GM21528 (cell line): ENCODE results near the gene CYP26B1.

ENCODE experiments used
- ATAC-seq: cut with Tn5 transposase; IDR thresholded peaks from one replicate; pipeline ENCODE4 v1.9.1; 2021; ENCODE audit warnings: mild to moderate bottlenecking, moderate library complexity; ENCODE audit not compliant: unreplicated experiment, low FRiP score

The CYP26B1 gene

DNA sequence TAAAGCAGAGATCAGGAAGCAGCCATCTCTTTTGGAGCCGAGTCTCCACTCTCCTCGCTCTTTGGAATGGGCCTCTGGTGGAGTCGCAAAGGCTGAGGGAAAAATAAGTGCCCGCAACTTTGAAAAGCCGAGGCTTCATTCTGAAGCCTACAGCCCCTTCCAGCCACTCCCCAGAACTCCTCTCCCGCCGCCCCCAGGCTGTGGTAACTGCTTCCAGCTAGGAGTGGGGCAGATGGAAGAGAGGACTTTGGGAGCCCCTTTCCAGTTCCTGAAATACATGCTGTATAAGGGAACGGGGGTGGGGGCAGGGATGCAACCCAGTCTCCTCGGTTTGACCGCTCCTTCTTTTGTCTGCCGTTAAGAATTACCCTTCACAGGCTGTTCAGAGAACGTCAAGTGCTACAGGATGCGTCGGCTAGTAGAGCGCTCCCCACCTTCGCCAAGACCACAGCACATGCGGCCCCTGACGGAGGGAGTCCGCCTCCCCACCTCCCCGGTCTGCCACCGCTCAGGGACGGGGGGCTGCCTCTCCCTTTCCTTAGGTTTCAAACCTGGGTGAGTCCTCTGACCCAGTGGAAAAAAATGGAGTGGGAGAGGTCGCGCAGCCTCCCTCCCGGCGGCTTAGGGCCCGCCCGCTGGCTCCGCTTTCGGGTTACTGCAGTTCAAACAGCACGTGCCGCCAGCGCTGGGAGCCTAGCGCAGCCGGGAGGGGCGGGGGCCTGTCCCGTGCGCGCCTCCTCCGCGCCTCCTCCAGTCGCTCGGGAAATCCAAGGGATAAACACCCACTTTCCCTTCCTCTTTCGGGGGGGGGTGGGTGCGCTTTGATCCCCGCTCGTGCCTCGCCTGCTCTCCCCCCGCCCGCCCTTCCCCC, 4.9 kb downstream of the CYP26B1 start:
- ATAC-seq, result no peak

DNA sequence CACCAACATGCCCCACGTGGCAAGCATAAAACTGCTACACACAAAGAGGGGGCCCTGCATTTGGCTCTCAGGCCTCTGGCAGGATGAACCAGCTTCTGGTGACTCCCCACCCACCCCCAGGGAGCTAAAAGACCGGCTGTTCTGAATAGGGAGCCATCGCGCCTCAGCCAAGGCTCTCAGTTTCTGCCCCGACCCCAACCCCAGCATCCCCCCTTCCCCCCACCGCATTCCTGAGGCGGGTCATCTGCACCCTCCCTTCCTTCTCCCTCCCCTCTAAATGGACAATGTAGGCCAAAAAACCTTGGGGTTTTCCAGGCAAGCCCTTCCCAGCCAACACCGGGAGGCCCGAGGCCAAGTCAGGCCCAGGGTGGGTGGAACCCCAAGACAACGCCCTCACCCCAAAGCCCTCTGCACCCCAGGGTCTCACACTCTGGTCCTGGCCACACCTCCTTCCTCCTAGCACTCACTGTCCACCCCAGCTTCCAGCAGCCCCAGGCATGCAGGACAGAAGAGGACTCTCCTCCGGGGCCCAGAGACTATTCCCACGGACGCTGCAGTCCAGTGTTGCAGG, 5.7 kb downstream of the CYP26B1 start:
- no peak for ATAC-seq

DNA sequence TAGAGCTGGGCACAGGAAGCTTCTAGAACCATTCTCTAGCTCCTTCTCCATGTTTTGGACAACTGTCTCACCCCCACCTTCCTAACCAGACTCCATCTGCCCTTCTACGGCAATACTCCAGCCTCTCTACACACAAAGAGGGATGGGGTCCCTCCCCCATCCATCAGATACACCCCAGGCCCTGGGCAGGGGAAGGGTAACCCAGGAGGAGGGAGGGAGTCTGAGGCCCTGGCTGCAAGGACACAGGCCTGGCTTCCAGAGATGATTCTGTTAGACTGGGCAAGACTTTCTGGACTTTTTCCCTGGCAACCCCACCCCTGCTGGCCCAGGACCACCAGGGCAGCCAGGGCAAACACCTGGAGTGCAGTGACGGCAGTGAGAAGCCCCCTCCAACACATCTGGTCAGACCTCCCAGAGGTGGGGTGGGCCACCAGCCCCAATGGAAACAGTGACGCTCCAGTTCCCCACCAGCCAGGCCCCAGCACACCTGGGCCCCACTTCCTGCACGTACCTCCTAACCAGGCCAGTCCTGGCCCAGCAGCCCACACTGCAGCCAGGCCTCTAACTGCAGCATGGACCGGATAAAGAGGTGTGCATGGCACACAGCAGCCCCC, 6.5 kb downstream of the CYP26B1 start:
- no peak for ATAC-seq

DNA sequence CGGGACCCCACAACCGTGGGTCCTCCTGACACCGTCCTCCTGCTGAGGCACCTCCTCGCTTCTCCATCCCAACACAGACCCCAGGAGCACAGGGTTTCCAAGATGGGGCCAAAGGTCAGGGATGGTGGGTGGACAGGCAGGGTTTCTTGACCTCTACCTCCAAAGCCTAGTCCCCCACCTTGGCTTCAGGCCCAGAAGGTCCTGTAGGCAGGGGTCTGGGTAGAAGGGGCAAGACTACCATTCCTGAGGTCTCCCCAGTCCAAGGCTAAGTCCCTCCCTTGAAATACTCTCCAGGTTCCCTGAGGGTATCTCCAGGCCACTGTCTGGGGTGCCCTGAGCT, 7.1 kb downstream of the CYP26B1 start:
- no peak for ATAC-seq

DNA sequence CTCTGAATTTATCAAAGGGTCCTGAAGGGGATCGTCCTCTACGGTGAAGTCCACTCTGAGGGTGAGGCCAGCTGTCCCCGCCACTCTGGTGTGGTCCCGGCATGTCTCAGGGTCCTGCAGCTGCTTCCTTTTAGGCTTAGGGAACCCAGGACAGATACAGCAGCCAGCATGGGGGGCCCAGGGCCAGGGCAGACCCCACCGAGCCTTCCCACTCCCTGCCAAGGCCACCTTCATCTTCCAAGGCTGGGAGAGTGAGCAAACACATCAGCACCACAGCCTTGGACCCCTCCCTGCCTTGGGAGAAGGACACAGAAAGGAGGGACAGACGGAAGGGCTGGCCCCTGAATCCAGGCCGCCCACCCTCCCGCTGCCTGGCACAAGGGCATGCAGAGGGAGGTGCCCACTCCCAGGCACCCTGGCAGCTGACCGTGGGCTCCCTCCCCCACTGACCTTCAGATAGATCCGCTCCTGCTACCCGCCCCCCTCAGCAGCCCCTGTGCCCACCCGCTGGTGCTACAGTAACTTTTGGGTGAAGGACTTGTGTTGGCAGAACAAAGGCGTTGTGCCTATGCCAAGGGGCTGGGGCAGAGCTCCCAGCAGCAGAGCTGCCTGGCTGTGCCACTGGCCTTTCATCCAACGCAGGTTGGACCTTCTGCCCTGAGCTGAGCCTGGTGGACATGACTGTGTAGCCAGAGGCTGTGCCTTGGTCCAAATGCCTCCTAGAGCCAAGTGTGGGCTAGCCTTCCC, 7.6 kb downstream of the CYP26B1 start:
- no peak for ATAC-seq

DNA sequence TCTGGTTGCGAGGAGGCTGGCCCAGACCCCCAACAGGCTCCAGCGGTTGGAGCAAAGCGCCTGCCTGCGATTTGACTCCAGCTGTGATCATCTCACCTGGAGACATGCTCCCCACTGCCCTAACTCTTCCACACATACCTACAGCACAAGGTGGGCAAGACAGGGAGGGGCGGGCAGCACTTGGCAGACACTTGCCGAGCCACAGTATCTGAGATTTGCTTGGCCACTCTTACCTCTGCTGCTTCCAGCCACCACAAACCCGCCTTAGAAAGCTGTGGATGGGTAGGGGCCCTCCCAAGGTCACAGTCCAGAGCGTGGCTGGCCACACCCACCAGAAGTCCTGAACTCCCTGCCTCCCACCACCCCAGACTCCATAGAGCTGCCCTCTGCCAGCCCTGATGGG, 8.2 kb downstream of the CYP26B1 start:
- no peak for ATAC-seq

DNA sequence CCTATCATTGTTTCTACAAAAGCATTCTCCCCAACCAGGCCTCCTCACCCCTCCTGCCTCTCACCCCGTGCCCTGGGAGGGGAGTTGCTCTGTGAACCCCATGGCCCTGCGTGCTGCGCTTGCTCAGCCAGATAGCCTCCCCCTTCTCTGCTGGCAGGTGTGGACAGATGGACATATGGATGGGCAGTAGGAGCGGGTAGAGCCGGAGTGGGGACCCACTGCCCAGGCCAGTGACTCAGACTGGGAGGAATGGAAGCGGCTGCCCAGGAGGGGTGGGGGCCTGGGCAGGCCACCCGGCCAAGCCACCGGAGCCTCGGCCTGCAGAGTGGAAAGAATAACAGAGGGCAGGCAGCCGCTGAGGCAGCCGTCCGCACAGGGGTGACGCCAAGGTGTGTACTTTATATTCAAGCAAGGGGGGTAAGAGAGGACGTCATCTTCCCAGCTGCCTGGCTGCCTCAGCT, 8.7 kb downstream of the CYP26B1 start:
- ATAC-seq, result no peak

DNA sequence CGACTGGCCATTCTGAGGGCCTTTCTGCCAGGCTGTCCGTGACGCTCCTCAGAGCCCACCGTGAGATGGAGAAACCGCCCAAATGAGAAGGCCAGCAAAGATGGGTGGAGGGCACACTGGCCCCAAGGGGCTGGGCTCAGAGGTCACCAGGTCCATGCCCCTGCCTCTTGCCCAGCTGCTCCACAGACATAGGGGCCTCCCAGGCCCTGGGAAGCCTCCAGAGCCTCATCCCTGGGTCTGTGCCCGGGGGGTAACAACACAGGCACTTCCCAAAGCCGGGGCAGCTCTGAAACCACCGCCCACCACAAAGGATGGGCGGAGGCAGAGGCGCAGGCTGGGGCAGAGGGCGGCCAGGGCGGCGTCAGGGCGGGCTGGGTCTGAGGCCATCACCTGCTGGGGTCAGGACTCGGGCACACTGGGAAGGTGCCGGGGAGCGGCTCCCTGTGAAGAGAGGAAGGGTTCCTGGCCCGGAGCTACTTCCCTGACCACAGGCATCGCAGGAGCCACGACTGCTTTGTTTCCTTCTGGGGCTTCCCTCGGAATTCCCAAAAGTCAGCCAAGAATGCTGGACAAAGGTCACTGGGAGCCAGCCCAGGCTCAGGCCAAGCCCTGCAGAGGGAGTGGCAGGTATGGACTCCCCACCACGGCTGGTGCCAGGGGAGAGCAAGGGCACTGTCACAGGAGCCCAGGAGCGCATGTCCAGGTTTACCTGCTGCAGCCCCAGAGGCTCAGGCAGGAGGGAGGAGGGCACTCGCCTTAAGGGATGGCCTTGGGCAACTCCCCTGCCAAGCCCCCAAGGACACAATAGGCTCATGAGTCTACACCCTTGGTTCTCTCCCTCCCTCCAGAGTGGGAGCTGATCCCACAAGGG, 9.4 kb downstream of the CYP26B1 start:
- ATAC-seq, result no peak

DNA sequence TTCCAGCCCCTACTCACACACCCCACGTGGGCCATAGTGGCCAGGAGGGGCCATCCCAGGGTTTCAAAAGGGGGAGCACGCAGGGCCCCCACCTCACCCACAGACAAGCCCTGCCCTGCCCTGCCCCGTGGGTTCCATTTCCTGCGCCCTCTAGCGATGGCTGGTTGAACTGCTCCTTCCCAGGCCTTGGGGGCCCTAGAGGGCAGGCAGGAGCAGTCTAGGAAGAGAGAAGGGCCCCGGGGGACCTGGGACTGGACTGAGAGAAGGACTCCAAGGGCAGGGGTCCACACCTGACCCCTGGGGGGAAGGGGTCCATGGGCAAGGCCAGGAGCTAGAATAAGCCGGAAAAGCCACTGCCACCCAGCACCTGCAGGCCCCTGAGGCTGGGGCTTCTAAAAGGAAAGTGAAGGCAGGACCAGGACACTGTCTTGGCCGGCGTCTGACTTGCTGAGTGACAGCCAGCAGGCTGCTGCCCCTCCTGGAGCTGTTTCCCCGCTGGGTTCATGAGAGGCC, 10.1 kb downstream of the CYP26B1 start:
- ATAC-seq, result peak; percentile 86

DNA sequence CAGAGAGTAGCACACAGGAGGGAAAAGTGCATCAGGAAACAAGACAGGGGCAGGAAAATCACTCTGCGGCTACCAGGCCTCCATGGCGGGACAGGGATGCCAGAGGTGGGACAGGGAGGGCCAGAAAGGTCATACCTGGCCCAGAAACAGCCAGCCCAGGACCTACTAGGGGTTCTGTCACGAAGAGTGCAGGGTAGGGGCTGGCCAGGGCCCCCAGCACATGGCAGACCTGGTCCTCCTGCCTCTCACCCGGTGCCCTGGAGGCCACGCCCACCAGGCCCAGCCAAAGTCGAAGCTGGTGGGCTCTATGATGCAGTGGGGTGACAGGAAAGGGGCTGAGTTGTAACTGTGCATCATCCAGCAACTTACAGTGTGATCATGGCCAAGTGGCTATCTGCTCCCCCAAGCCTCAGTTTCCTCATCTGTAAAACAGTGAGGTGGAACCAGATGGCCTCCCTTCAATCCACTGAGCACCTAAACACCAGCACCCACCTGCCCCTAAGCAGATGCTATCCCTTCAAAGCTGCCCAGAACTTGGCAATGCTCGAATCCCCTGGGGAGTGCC, 10.6 kb downstream of the CYP26B1 start:
- ATAC-seq, result peak; percentile 17

DNA sequence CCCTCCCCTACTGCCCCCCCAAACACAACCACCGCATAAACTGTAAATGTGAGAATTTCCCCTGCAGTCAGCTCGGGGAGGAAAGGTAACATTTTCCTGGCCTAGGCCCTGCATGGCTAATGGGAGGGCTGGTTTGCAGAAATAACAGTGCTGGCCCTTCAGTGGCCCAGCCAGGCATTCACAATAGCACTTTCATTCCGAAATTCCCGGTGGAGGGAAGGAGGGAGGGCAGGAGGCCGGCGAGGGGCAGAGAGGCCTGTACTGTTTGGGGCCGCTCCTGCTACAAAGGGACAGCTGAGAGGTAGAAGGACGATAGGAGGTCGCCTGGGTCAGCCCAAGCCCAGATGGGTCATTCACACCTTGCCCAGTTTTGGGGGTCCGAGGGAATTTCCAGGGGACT, 11.3 kb downstream of the CYP26B1 start:
- ATAC-seq, result no peak

DNA sequence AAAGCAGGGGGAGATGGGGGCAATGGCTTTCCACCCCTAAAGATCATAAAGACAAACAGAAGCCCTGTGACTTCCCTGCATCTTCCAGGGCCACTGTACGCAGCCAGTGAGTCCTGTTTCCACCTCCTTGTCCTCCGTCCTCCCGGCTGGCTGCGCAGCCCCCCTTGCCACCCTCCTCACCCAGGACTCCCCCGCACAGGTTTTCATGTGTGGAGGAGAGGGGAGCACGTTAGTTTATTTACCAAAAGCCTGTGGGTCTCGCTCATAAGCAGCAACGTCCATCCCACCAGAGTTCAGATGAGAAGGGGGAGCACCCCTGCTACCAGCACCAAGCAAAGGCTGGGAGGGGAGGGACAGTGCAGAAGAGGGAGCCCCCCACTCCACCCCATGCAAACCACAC, 11.7 kb downstream of the CYP26B1 start:
- no peak for ATAC-seq

DNA sequence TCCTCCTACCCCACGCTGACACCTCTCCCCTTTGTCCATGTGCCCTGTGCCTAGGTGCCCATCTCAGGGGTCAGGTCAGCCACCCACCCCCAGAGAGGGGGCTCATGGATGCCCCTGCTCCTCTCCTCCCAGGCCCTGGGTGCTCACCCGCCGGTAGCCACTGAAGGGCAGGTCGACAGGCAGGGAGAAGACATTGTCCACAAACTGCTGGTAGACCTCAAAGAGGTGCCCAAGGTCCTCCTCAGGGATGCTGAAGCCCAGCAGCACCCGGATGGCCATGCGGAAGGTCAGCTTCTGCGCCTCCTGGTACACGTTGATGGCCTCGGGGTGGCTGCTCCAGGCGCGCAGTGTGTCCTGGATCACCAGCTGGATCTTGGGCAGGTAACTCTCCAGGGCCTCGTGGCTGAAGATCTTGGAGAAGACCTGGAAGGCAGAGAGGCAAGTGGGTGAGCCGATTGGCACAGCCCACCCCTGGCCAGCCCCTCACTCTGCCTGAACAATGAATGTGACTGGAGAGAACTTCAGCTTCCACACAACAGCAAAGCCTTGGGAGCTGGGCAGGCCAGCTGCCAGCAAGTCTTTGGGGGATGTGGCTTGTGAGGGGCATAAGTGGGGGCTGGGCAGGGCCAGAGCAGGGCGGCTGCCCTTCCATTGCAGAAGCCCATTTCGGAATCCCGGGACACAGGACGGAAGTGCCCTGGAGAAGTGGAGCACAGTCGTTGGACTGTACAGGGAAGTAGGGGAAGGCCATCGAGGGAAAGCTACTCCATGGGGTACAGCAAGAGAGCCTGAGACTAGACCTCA, 12.5 kb downstream of the CYP26B1 start:
- ATAC-seq, result no peak

DNA sequence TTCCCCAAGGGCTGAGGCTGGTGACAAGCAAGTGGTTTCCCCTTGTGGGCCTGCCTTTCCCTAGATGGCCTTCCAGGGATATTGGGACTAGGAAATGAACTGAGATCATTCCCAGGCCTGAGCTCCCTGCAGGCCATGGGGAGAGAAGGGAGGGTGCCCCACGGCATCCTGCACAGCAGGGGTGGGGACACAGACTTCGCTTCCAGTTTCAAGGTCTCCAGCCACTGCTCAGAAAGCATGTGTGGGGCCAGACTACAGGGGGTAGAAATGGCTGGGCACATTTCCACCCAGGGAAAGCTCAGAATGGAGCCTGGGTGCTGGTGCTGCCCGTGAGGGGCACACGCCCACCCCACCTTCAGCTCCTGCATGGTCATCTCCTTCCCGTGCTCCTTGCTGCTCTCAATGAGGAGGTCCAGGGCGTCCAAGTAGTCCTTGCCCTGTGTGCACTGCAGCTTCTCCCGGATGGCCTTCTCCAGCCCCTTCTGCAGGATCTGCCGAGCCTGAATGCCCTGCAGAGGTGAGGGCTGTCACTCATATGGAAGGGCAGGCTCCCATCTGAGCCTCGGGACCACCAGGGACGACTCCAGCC, 13.2 kb downstream of the CYP26B1 start:
- no peak for ATAC-seq

DNA sequence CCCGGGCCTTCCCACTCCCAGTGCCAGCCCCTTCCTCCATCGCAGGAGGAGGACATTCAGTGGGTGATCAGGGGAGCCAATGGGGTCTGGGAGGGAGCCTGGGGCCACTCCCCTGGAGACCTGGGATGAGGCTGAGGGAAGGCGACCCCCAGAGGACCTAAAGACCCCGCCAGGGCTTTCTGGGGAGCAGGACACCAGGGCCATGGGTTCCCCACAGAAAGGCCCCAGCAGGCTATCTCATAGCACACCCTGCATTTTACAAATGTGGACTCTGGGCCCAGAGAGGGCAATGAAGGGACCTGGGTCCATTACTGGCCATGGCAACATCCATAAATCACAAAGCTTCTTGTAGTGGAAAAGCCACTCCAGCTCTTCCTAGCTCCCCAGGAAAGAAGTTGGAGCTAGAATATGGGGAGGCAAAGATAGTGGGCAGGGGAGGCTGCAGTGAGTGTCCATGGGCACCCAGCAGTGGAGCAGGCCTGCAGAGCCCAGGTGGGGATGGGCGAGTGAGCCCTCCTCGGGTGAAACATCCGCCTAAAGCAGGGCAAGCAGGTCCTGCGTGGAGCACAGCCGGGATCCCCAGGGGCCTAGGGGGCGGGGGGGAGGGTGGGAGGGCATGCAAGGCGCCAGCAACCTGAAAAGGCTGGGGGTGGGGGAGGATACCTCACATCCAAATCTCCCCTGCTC, 13.8 kb downstream of the CYP26B1 start:
- ATAC-seq, result no peak

DNA sequence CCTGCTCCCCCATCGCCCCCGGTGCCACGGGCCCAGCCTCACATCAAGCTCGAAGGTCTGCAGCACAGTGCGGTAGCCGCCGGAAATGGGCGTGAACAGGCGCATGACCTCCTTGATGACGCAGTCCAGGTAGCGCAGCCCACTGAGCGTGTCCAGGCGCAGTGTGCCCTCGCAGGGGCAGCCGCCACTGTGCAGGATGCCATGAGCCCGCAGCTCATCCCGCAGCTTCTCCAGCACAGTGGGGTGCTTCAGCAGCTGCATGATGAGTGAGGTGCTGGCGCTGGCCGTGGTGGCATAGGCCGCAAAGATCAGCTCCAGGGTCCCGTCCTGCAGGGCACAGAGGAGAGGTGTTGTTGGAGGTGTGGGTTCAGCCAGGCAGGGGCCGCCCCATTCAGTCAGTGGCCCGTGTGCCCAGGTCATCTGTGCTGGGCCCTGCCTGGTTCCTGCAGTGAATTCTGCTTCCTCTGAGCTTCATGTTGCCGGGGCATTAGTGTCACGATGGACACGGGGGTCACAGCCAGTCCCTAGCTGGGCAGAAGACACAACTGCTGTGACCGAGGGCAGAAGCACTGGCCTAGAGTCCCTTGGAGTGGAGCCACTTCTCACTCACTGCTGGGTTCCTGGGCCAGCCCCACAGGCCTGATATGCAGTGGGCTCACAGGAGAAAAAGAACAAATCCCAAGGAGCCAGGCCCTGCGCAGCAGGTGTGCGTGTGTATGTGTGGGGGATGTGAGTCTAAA, 14.5 kb downstream of the CYP26B1 start:
- ATAC-seq, result no peak
